Measurements from ENCODE around the gene ZNF486.
"Not testable (repeated sequence)": the region's sequence is repeated elsewhere in the genome, so short reads cannot be mapped to it uniquely, and the experiment has no call there.

The ZNF486 gene

DNA sequence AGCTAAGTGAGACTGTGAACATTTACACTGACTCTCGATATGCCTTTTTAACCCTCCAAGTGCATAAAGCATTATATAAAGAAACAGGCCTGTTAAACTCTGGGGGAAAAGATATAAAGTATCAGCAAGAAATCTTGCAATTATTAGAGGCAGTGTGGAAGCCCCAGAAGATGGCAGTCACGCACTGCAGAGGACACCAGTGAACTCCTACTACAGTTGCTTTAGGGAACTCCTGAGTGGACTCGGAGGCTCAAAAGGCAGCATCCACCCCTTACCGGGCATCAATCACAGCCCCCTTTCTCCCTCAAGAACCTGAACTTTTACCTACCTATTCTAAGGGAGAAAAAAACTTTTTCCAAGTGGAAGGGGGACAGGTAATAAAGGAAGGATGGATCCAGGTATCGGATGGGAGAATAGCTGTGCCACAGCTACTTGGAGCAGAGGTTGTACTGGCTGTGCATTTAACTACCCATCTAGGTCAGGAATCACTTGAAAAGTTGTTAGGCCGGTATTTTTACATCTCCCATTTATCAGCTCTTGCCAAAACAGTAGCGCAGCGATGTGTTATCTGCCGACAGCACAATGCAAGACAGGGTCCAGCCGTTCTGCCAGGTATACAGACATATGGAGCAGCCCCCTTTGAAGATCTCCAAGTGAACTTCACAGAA is 80.1 kb downstream of the ZNF486 start:
- no peaks in the 10 kb centered on the region for H3K4me1 ChIP-seq (ENCODE audit: insufficient read depth, low read length)
- DNase-seq (peak; percentile 48), ATAC-seq (ENCODE audit: insufficient read depth, low read depth) (peak; percentile 71; the same call in 2 of the 3 replicates)
- H3K79me2 ChIP-seq (ENCODE audit: insufficient read depth, low read length): no peaks in the 10 kb centered on the region
- H3K9ac ChIP-seq (ENCODE audit: low read depth, low read length): no peak overlapping the region
- no peak overlapping the region for H3K27ac ChIP-seq (ENCODE audit: low read length)
- no peaks in the 10 kb centered on the region for H4K20me1 ChIP-seq (ENCODE audit: insufficient read depth, low read length)
- H3K4me2 ChIP-seq (ENCODE audit: insufficient read depth, low read length): no peak overlapping the region
- H2AFZ ChIP-seq (ENCODE audit: low read depth, low read length): no peak overlapping the region
- no peaks in the 10 kb centered on the region for H3K27me3 ChIP-seq (ENCODE audit: insufficient read depth, low read length, poor library complexity)
- H3K4me3 ChIP-seq (ENCODE audit: low read depth in 1 of 2, low read length in 2 of 2): no peak overlapping the region
- H3K9me3 ChIP-seq (ENCODE audit: insufficient read depth, low read length, severe bottlenecking): no peaks in the 10 kb centered on the region
- no peak for TF ChIP-seq EZH2 (IDR thresholded peaks at IDR 0.05; ENCODE audit: borderline replicate concordance, low read depth, low read length, severe bottlenecking)
- TF ChIP-seq, protein P1, sequence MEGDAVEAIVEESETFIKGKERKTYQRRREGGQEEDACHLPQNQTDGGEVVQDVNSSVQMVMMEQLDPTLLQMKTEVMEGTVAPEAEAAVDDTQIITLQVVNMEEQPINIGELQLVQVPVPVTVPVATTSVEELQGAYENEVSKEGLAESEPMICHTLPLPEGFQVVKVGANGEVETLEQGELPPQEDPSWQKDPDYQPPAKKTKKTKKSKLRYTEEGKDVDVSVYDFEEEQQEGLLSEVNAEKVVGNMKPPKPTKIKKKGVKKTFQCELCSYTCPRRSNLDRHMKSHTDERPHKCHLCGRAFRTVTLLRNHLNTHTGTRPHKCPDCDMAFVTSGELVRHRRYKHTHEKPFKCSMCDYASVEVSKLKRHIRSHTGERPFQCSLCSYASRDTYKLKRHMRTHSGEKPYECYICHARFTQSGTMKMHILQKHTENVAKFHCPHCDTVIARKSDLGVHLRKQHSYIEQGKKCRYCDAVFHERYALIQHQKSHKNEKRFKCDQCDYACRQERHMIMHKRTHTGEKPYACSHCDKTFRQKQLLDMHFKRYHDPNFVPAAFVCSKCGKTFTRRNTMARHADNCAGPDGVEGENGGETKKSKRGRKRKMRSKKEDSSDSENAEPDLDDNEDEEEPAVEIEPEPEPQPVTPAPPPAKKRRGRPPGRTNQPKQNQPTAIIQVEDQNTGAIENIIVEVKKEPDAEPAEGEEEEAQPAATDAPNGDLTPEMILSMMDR (IDR thresholded peaks at IDR 0.05; ENCODE audit: borderline replicate concordance, extremely low read depth, low read length, poor library complexity, severe bottlenecking): peak; percentile 77
- H3K36me3 ChIP-seq (ENCODE audit: insufficient read depth, low read length): no peaks in the 10 kb centered on the region

DNA sequence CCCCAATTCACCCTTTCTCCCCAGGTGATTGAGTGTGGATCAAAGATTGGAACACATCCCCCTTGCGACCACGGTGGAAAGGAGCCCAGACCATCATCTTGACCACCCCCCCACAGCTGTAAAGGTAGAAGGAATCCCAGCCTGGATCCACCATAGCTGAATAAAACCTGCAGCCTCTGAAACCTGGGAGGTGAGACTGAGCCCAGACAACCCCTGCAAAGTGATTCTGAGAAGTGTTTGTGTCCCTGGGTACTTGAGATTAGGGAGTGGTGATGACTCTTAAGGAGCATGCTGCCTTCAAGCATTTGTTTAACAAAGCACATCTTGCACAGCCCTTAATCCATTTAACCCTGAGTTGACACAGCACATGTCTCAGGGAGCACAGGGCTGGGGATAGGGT is 81.2 kb downstream of the ZNF486 start:
- H3K9me3 ChIP-seq (ENCODE audit: insufficient read depth, low read length, severe bottlenecking); H2AFZ ChIP-seq (ENCODE audit: low read depth, low read length); ATAC-seq (ENCODE audit: insufficient read depth, low read depth); DNase-seq; H3K4me1 ChIP-seq (ENCODE audit: insufficient read depth, low read length); H3K4me3 ChIP-seq (ENCODE audit: low read depth in 1 of 2, low read length in 2 of 2); H3K79me2 ChIP-seq (ENCODE audit: insufficient read depth, low read length); H3K27ac ChIP-seq (ENCODE audit: low read length); H3K27me3 ChIP-seq (ENCODE audit: insufficient read depth, low read length, poor library complexity); H3K4me2 ChIP-seq (ENCODE audit: insufficient read depth, low read length); H3K9ac ChIP-seq (ENCODE audit: low read depth, low read length); H3K36me3 ChIP-seq (ENCODE audit: insufficient read depth, low read length); H4K20me1 ChIP-seq (ENCODE audit: insufficient read depth, low read length): not testable (repeated sequence)
